Activated T-cell treated with anti-CD3 and anti-CD28 coated beads, Interleukin-2, amount 50 U/mL, for 72 hours (primary cell): Measurements from ENCODE around the gene EPS15. TPM values are rescaled to one million over a fixed set of nuclear protein-coding genes. Genes with fewer than 3 reads are reported as not detected.
A peak's percentile ranks its signal among the peaks of the same experiment; 100 is the strongest.
"Not testable (repeated sequence)": the region's sequence is repeated elsewhere in the genome, so short reads cannot be mapped to it uniquely, and the experiment has no call there.

Experiments
- ATAC-seq, 2 donors: fragments of 150-1000 bp; cut with Tn5 transposase; replicated peaks in 1 of 2; 2 replicates each; pipeline ENCODE4 v1.10.0; 2021; ENCODE audit warnings: moderate library complexity in 2 of 2, mild to moderate bottlenecking in 1 of 2
- DNase-seq, 2 donors: peaks; one replicate each; pipeline ENCODE4 v3.0.0; 2021 to 2022; ENCODE audit warnings: mixed read lengths in 1 of 2
- H3K27ac Mint-ChIP-seq: one replicate; pipeline ENCODE4 v1.8.0; 2022; ENCODE audit warnings: mild to moderate bottlenecking, moderate library complexity, mixed read lengths
- H3K27me3 Mint-ChIP-seq: one replicate; pipeline ENCODE4 v1.8.0; 2022; ENCODE audit warnings: low read depth, mixed read lengths
- H3K36me3 Mint-ChIP-seq, 2 donors: one replicate each; pipeline ENCODE4 v1.8.0; 2022; ENCODE audit warnings: mixed read lengths in 2 of 2, mild to moderate bottlenecking in 1 of 2; ENCODE audit not compliant: insufficient read depth in 2 of 2
- H3K4me1 Mint-ChIP-seq: one replicate; pipeline ENCODE4 v1.8.0; 2022; ENCODE audit warnings: low read depth, mixed read lengths
- H3K4me3 Mint-ChIP-seq, 2 donors: one replicate each; pipeline ENCODE4 v1.8.0; 2022; ENCODE audit warnings: mild to moderate bottlenecking in 2 of 2, mixed read lengths in 2 of 2, moderate library complexity in 2 of 2
- H3K9me3 Mint-ChIP-seq, 2 donors: one replicate each; pipeline ENCODE4 v1.8.0; 2022; ENCODE audit warnings: mixed read lengths in 2 of 2
- total RNA-seq, 2 donors: library from RNA; stranded (reverse); gene quantifications; one replicate each; pipeline ENCODE4 v1.2.3, GENCODE V29; 2022

EPS15 gene
- total RNA-seq = 10 to 100 TPM; 78.0 to 84.0 TPM

DNA sequence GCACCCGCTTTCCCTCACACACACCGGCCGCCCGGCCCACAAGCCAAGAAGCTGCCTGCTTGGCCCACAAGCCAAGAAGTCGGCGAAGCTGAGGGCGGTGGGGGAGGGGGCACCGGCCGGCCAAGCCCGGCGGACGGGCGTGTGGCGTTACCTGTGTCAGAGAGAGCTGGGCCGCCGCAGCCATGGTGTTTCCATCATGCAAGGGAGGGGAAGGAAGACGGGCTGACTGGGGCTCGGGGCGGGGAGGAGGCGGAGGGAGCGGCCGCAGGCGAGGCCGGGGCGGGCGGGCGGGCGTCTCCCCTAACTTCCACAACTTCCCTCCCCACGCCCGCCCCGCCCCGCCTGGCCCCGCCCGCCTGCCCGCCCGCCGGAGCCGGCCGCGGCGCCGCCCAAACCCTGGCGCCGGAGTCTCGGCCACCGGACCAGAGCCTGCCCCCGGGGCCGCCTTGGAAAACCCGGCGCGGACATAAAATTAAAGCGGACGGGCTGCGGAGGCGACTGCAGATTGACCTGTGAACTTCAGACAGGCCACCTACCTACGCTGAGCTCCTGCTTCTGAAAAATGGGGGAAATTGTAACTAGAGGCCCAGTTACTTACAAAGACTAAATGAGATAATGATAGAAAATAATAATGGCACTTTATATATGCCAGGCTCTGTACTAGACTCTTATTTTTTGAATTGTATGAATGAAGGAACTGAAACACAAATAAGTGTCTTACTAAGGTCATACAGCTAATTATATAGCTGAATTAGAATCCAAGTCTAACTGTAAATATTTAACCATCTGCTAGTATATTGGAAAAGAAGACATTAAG lies at the start of gene EPS15:
Gene EPS15 (minus strand): TSS at position 219 of the 817 bp plus-strand sequence. CDS start 35 bp downstream, at position 184.
- H3K36me3 Mint-ChIP-seq = peaks cover 7 to 9% of the 10 kb centered on the region in 2 donors
- DNase-seq (peak; percentile 89 to 91), ATAC-seq (peak; percentile 84 to 90)
- peak within 1 kb of the TSS; percentile 91 to 93 for H3K4me3 Mint-ChIP-seq
- H3K9me3 Mint-ChIP-seq = no peaks in the 10 kb centered on the region
- no peaks in the 10 kb centered on the region for H3K27me3 Mint-ChIP-seq
- H3K27ac Mint-ChIP-seq = peak within 1 kb of the TSS; percentile 91
- H3K4me1 Mint-ChIP-seq = peaks cover 53% of the 10 kb centered on the region

DNA sequence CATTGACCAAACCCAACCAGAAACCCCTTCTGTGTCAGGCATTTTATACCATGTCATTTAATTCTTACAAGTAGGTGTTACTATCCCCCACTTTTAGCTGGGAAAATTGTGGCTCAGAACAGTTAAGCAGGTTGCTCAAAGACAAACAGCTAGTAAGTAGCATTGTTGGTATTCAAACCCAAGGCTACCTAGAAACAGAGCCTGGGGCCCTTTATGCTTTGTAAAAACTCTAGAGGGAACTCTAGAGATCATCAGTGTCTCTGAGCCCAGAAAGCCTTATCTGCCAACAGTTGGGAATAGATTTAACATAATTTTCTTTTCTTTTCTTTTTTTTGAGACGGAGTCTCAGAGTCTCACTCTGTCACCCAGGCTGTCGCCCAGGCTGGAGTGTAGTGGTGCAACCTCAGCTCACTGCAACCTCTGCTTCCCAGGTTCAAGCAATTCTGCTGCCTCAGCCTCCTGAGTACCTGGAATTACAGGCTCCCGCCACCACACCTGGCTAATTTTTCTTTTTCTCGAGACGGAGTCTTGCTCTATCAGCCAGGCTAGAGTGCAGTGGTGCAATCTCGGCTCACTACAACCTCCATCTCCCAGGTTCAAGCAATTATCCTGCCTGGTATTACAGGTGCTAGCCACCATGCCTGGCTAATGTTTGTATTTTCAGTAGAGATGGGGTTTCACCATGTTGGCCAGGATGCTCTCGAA lies 49.3 kb upstream of the EPS15 start:
- ATAC-seq (no peak), DNase-seq (no peak)
- peaks cover 44% of the 10 kb centered on the region for H3K4me1 Mint-ChIP-seq
- no peaks in the 10 kb centered on the region for H3K27me3 Mint-ChIP-seq
- H3K4me3 Mint-ChIP-seq = peak overlapping the region in 1 of 2 donors; percentile 28
- H3K9me3 Mint-ChIP-seq = no peaks in the 10 kb centered on the region
- no peaks in the 10 kb centered on the region for H3K36me3 Mint-ChIP-seq
- H3K27ac Mint-ChIP-seq = no peak overlapping the region

DNA sequence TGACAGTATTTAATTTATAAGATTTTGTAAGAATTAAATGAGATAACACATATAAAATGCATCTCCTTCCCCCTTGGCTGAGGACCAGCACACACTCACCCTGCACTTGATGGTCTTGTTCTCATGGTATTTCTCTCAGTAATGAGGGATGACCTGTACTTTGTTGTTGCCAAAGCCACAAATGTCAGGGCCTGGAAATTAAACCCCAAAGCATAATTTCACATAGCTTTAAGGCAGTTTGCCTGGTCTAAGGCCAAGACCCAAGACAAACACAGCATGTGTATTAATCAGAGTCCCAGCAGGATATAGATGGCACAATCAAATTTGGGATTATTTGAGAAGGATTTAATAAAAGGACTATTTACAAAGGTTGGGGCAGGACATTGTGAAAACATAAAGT lies 48.6 kb upstream of the EPS15 start:
- H3K27ac Mint-ChIP-seq = no peak overlapping the region
- H3K4me1 Mint-ChIP-seq = peaks cover 47% of the 10 kb centered on the region
- no peaks in the 10 kb centered on the region for H3K36me3 Mint-ChIP-seq
- ATAC-seq (no peak), DNase-seq (no peak)
- H3K27me3 Mint-ChIP-seq = no peaks in the 10 kb centered on the region
- H3K9me3 Mint-ChIP-seq = no peaks in the 10 kb centered on the region
- no peak overlapping the region for H3K4me3 Mint-ChIP-seq

DNA sequence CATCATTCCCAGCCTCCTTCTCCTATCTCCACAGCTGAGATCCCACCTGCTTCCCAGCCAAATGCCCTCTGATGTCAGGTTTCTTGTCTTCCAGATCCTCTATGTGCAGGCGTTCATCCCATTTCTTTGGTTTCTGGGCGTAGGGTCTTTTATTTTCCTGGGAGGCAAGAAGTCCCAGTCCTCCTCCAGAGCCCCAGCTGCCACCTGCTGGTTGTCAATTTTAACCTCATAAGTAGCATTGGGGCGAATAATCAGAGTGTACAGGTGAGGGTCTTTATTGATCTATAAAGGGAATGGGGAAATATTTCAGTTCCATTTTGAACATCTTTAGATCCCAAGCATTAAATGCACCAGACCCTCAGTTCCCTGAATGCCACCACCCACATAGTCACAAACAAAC lies 47.2 kb upstream of the EPS15 start:
- H3K27me3 Mint-ChIP-seq = no peaks in the 10 kb centered on the region

DNA sequence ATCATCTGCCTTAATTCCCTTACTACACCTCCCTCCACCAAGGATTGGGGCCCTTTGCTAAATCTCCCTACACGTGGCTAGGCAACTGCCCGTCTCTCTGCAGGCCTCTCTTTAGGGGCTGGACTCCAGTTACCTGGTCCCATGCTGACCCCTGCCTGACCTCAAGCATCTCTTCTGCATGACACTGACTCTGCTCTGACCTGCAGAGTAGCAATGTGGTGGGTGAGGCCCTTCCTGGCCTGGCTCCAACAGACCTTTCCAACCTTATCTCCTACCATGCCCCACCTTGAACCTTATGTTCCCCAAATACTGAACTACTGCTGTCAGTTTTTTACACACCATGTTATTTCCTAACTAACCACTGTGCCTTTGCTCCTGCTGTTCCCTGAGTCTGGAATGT lies 45.9 kb upstream of the EPS15 start:
- DNase-seq (no peak), ATAC-seq (no peak)
- H3K4me1 Mint-ChIP-seq = peaks cover 33% of the 10 kb centered on the region
- H3K27me3 Mint-ChIP-seq = no peaks in the 10 kb centered on the region
- H3K36me3 Mint-ChIP-seq = no peaks in the 10 kb centered on the region
- H3K4me3 Mint-ChIP-seq = no peak overlapping the region
- no peaks in the 10 kb centered on the region for H3K9me3 Mint-ChIP-seq
- H3K27ac Mint-ChIP-seq = no peak overlapping the region

More for the DNA sequence above, 47.2 kb upstream of the EPS15 start:
- Mint-ChIP-seq H3K9me3 (no peaks in the 10 kb centered on the region), H3K36me3 (no peaks in the 10 kb centered on the region), H3K4me1 (peaks cover 45% of the 10 kb centered on the region), H3K4me3 (no peak overlapping the region), H3K27ac (no peak overlapping the region)
- no peak for DNase-seq
- ATAC-seq = no peak

DNA sequence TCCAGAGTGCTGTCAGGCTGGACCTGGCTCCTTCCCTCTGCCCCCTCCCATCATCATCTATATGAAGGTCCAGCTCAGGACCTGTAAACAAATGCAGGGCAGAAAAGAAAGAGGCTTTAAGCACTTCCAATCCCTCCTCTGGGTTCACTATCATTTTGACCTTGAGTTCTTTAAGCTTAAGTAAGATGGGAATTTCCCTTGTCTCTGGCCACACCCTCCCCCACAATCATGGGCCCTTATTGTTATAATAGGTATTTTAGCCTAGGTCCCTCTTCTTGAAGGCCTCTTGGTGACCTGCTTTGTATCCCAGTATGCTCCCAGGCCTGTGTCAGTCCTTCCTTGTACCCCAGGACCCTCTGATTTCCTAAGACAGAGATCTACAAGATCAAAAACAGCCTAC lies 45.1 kb upstream of the EPS15 start:
- Mint-ChIP-seq H3K27me3 (no peaks in the 10 kb centered on the region), H3K27ac (peak overlapping the region; percentile 34), H3K36me3 (no peaks in the 10 kb centered on the region), H3K9me3 (no peaks in the 10 kb centered on the region), H3K4me1 (peaks cover 27% of the 10 kb centered on the region), H3K4me3 (no peak overlapping the region)
- DNase-seq (peak; percentile 22 to 29), ATAC-seq (peak; percentile 69 to 78)

DNA sequence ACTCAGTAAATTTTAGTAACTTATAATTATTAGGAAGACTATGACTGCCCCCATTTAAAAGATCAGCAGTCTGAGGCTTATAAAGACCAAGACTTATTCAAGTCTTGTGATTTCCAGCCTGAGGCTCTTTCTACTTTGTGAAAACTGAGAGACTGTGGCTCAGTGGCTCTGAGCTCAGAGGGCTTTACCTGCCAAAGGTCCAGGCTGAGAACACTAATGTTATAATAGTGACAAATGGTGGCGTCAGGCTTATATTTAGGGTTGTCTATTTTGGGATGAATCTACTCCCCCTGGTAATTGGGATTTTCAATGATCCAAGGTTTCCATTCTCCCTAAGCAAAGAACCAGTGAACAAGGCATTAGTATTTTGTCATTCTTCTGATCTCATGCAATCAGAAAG lies 42.6 kb upstream of the EPS15 start:
- no peak overlapping the region for H3K27ac Mint-ChIP-seq
- DNase-seq = no peak

DNA sequence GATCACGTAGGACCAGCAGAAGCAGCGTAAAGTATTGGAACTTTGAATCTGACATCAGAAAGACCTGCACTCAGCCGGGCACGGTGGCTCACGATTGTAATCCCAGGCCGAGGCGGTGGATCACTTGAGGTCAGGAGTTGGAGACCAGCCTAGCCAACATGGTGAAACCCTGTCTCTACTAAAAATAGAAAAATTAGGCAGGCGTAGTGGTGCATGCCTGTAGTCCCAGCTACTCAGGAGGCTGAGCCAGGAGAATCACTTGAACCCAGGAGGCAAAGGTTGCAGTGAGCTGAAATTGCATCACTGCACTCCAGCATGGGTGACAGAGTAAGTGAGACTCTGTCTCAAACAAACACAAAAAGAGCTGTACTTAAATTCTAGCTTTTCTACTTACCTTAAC lies 41.8 kb upstream of the EPS15 start:
- not testable (repeated sequence) for H3K9me3 Mint-ChIP-seq, H3K4me3 Mint-ChIP-seq, H3K27ac Mint-ChIP-seq, H3K27me3 Mint-ChIP-seq, H3K36me3 Mint-ChIP-seq, DNase-seq, ATAC-seq
- H3K4me1 Mint-ChIP-seq = peaks cover 31% of the 10 kb centered on the region

More for the DNA sequence above, 42.6 kb upstream of the EPS15 start:
- no peaks in the 10 kb centered on the region for H3K36me3 Mint-ChIP-seq
- peaks cover 31% of the 10 kb centered on the region for H3K4me1 Mint-ChIP-seq
- no peaks in the 10 kb centered on the region for H3K27me3 Mint-ChIP-seq
- no peak overlapping the region for H3K4me3 Mint-ChIP-seq
- ATAC-seq = no peak
- no peaks in the 10 kb centered on the region for H3K9me3 Mint-ChIP-seq

DNA sequence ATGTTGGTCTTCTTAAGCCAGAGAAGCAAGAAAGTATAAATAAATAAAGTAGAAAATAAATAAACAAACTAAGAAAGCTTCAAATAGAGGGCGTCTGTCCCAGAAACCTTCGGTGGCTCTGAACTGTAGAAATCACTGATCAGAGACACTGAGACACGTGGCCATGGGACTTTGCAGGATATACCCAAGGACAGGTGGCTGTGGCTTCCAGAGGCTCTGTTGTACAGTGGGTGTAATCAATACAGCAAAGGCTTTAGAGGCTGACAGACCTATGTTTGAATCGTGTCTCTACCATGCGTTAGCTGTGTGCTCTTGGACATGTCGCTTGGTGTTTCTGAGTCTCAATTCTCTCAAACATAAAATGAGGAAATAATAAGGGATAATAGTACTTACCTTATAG lies 41.0 kb upstream of the EPS15 start:
- H3K27me3 Mint-ChIP-seq = no peaks in the 10 kb centered on the region
- H3K36me3 Mint-ChIP-seq = no peaks in the 10 kb centered on the region
- no peak overlapping the region for H3K4me3 Mint-ChIP-seq
- no peak for ATAC-seq
- no peaks in the 10 kb centered on the region for H3K9me3 Mint-ChIP-seq
- DNase-seq = no peak
- H3K4me1 Mint-ChIP-seq = peaks cover 31% of the 10 kb centered on the region
- no peak overlapping the region for H3K27ac Mint-ChIP-seq

DNA sequence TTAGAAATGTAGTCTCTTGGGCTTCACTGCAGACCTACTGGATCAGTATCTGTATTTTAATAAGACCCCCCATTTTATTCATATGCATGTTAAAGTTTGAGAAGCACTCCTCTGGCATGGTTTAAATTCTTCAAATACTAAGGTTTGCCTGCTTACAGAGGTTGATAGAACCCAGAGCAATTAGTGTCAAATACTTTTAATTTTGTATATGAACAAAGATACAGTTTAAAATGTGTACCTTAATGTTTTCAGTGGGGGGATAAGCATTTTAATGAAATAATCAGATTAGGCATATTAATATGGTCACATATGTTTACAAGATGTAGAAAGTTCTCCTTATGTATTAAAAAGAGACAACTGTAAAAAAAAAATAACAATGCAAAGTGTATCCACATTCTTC lies 40.4 kb upstream of the EPS15 start:
- H3K27me3 Mint-ChIP-seq = no peaks in the 10 kb centered on the region
- no peak for ATAC-seq
- no peak overlapping the region for H3K27ac Mint-ChIP-seq
- no peaks in the 10 kb centered on the region for H3K9me3 Mint-ChIP-seq
- no peak overlapping the region for H3K4me3 Mint-ChIP-seq
- no peaks in the 10 kb centered on the region for H3K36me3 Mint-ChIP-seq
- no peak for DNase-seq
- peaks cover 31% of the 10 kb centered on the region for H3K4me1 Mint-ChIP-seq

DNA sequence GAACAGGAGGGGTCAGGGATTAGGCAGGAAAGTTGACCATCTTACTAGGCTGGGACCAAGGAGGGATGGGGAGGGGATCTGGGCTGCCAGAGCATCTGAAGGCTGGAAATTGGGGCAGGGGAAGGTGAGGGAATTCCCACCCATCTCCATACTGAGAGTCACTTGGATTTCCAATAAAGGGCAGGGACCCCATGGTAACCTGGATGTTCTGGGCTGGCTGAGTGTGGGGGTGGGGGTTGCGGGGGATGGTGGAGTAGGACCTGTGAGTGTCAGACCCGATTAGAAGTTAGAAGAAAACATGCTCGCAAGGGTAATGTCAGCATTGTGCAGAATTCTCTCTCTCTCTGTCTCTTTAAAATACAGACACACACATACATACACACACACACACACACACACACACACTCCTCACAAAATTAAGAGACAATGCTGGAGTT lies 40.0 kb upstream of the EPS15 start:
- H3K27me3 Mint-ChIP-seq = no peaks in the 10 kb centered on the region
- H3K9me3 Mint-ChIP-seq = no peaks in the 10 kb centered on the region
- peak overlapping the region; percentile 55 for H3K27ac Mint-ChIP-seq
- H3K36me3 Mint-ChIP-seq = no peaks in the 10 kb centered on the region
- ATAC-seq = no peak
- peaks cover 27% of the 10 kb centered on the region for H3K4me1 Mint-ChIP-seq
- no peak for DNase-seq
- peak overlapping the region; percentile 15 to 21 for H3K4me3 Mint-ChIP-seq

DNA sequence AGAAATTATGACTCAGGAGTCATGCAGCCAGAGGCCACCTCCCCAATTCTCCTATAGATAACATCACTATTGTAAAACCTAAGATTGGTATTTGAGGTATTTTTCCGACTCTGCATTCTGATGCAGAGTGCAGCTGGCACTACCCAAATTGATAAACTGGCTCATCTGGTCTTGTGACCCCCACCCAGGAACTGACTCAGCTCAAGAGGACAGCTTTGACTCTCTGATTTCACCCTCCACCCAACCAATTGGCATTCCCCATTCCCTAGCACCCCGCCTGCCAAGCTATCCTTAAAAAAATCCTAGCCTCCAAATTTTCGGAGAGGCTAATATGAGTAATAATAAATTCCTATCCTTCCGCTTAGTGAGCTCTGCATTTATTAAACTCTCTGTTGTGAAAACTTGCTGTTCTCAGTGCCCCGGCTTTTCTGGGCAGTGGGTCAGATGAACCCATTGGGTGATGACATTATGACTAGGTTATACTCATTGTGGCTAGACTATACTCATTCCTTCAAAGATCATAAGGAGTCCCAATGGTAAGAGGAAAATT lies 39.4 kb upstream of the EPS15 start:
- DNase-seq = peak; percentile 54
- Mint-ChIP-seq H3K27me3 (no peaks in the 10 kb centered on the region), H3K27ac (peak overlapping the region; percentile 55), H3K4me3 (peak overlapping the region; percentile 21 to 49), H3K36me3 (no peaks in the 10 kb centered on the region), H3K9me3 (no peaks in the 10 kb centered on the region), H3K4me1 (peaks cover 21% of the 10 kb centered on the region)
- ATAC-seq = peak; percentile 88 to 90

DNA sequence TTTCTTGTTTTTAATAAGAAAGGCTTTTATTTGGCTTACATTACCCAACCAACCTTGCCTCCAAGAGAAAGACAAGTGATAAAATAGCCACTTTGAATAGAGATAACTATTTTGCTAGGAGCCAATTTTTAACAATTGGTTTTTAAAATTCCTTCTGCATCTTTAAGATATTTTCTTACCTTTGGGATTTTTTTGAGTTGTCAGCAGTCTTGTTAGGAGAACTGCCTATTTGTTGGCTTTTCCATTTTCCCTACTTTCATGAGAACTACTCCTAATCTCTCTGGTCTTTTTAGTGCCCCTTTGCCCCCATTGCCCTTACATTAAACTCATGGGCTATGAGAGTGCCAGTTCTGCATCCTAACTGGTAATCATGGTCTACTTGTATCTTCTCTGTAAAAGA lies 38.1 kb upstream of the EPS15 start:
- no peaks in the 10 kb centered on the region for H3K27me3 Mint-ChIP-seq
- peaks cover 0 to 3% of the 10 kb centered on the region in 2 donors for H3K36me3 Mint-ChIP-seq
- DNase-seq = no peak
- ATAC-seq = no peak
- no peaks in the 10 kb centered on the region for H3K9me3 Mint-ChIP-seq
- H3K4me1 Mint-ChIP-seq = peaks cover 19% of the 10 kb centered on the region
- H3K4me3 Mint-ChIP-seq = no peak overlapping the region
- no peak overlapping the region for H3K27ac Mint-ChIP-seq
